ENCODE measurements around the gene MBTPS1. TPM values are rescaled to one million over a fixed set of nuclear protein-coding genes. Genes with fewer than 3 reads are reported as not detected.

MBTPS1 gene
- total RNA-seq, 1 donor from 2014 or later: 95.6 TPM

DNA sequence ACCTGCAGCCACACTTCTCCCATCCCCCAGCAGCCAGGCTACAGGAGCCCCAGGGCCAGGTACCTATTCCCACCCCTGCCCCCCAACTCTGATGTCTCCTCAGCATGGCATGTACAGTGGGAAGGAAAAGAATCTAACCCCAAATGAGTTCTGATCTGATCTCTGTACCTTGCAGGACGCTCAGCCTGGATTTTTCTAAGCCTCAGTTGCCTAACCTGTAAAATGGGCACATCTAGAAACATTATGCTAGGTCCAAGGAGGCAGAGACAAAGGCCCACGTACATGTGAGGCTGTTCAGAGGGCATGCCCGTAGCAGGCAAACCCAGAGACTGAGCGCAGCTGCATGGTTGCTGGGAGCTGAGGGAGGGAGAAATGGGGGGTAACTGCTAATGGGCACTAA, 109.2 kb downstream of the MBTPS1 start:
- Histone ChIP-seq H3K27me3 (no peaks in the 10 kb centered on the region), H3K27ac (no peak overlapping the region), H3K4me1 (no peaks in the 10 kb centered on the region), H3K4me3 (no peak overlapping the region), H3K36me3 (no peaks in the 10 kb centered on the region), H3K9me3 (no peaks in the 10 kb centered on the region)
- no peak for TF ChIP-seq CTCF (IDR thresholded peaks at IDR 0.05)
- intact Hi-C loops (cut with DNase I): no loop called here
- no peak for DNase-seq (ENCODE audit: low spot score in 2 of 2)

- H3K36me3 ChIP-seq: no peaks in the 10 kb centered on the region
- no peak overlapping the region for H3K27ac ChIP-seq
- intact Hi-C loops (cut with DNase I): no loop called here
- no peak for TF ChIP-seq CTCF (IDR thresholded peaks at IDR 0.05)
- no peak overlapping the region for H3K4me3 ChIP-seq
- H3K4me1 ChIP-seq: no peaks in the 10 kb centered on the region
- no peaks in the 10 kb centered on the region for H3K9me3 ChIP-seq
- no peaks in the 10 kb centered on the region for H3K27me3 ChIP-seq
- no peak for DNase-seq (ENCODE audit: low spot score in 2 of 2)
Observed at GRCh38 chr16:84005391-84005790, 111.4 kb downstream of the MBTPS1 start.

DNA sequence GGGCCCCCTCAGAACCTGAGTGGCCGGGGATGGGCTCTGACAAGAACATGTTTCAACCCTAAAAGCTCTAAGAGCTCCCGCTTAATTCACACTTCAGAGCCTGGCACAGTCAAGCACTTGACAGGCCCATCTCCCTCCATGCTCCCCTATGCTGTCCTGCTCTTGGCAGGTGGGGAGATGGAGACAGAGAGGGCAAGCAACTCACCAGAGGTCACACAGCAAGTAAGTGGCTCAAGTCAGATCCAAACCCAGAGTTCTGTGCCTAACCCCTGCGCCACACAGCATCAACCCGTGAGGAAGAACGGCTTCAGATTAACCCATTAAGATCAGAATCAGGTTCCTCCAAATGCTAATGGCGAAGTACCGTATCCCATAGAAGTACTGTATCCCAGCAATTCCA, 112.3 kb downstream of the MBTPS1 start:
- intact Hi-C loops (cut with DNase I): no loop called here

More for the DNA sequence above, 112.3 kb downstream of the MBTPS1 start:
- no peaks in the 10 kb centered on the region for H3K9me3 ChIP-seq
- no peak for DNase-seq (ENCODE audit: low spot score in 2 of 2)
- H3K27me3 ChIP-seq: no peaks in the 10 kb centered on the region
- H3K4me3 ChIP-seq: no peak overlapping the region
- H3K27ac ChIP-seq: no peak overlapping the region
- no peaks in the 10 kb centered on the region for H3K4me1 ChIP-seq
- TF ChIP-seq CTCF (IDR thresholded peaks at IDR 0.05): no peak
- H3K36me3 ChIP-seq: no peaks in the 10 kb centered on the region

Other genes with a start within 250 kb of the MBTPS1 start
- gene MLYCD, start 217.8 kb downstream of the MBTPS1 start, total RNA-seq: 13.4 TPM
- gene OSGIN1, start 163.7 kb downstream of the MBTPS1 start, total RNA-seq: 7.8 TPM
- gene NECAB2, start 148.7 kb downstream of the MBTPS1 start, total RNA-seq: not detected
- not detected for gene SLC38A8, start 74.1 kb downstream of the MBTPS1 start, total RNA-seq
- gene HSDL1, start 28.2 kb upstream of the MBTPS1 start, total RNA-seq: 12.0 TPM
- gene DNAAF1, start 28.4 kb upstream of the MBTPS1 start, total RNA-seq: not detected
- gene TAF1C, start 70.1 kb upstream of the MBTPS1 start, total RNA-seq: 151 TPM
- gene ADAD2, start 74.2 kb upstream of the MBTPS1 start, total RNA-seq: not detected
- not detected for gene KCNG4, start 123.1 kb upstream of the MBTPS1 start, total RNA-seq
- 126 TPM for gene WFDC1, start 177.9 kb upstream of the MBTPS1 start, total RNA-seq

Measured in ascending aorta (tissue), 2 donors.